Stimulated activated CD4-positive, alpha-beta T cell treated with anti-CD3 and anti-CD28 coated beads, Interleukin-4, amount 100 ng/mL, for 24 hours (primary cell): ENCODE measurements around the gene SRSF5.
"Not testable (repeated sequence)": the region's sequence is repeated elsewhere in the genome, so short reads cannot be mapped to it uniquely, and the experiment has no call there.

Source experiments
- DNase-seq: peaks from one replicate; pipeline ENCODE4 v3.0.0-alpha.2; 2020

The SRSF5 gene

DNA sequence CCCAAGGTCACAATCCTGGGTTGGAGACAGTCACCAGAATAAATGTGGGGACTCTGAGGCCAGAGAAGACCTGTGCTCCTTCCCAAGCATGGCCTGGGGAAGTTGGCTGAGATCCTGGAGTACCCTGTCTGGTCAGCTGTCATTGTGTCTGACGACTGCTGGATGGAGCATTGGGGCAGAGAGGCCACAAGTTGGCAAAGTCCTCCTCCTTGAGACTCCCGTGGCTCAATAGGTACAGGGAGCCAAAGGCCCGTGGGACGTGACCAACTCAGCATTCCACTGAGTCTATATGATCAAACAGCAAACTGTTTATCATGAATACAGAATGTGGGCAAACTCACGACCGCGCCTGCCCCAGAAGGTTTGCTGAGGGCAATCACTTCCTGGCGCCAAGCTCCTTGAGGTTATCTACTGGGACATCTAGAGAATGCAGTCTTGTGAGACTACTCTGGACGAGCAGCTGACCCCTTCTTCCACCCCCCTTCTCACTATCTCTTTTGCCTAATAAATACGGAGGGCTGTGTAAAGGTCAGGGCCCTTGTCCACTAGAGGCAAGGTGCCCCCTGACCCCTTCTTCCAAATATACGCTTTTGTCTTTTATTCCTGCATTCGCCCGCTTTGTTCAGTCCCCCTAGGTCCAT is 44.4 kb downstream of the SRSF5 start:
- no peak for DNase-seq

- DNase-seq: no peak
Measured at GRCh38 chr14:69811868-69812252, 44.9 kb downstream of the SRSF5 start.

- DNase-seq: no peak
Measured at GRCh38 chr14:69812711-69813110, 45.8 kb downstream of the SRSF5 start.

DNA sequence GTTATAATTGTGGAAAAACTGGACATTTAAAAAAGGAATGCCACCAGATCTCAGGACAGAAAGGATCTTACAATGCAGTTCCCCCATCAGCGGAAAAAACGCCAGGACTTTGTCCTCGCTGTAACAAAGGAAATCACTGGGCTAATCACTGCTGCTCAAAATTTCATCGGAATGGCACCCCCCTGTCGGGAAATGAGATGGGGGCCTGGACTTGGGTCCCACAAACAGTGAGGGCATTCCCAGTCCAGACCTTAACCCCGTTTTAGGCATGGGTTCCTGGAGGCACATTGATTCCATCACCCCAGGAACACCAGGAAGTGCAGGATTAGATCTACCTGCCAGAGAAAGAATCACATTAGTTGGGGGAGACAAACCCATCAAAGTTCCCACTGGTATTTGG is 46.4 kb downstream of the SRSF5 start:
- not testable (repeated sequence) for DNase-seq

- no peak for DNase-seq
Measured at GRCh38 chr14:69814397-69814796, 47.5 kb downstream of the SRSF5 start.

DNA sequence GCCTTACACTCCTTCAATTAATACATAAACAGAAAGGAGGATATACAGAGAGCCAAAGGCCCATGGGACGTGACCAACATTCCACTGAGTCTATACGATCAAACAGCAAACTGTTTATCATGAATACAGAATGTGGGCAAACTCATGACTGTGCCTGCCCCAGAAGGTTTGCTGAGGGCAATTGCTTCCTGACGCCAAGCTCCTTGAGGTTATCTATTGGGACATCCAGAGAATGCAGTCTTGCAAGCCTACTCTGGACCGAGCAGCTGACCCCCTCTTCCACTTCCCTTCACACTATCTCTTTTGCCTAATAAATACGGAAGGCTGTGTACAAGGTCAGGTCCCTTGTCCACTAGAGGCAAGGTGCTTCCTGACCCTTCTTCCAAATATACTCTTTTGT is 48.6 kb downstream of the SRSF5 start:
- no peak for DNase-seq

GRCh38 chr14:69816216-69816615 is 49.3 kb downstream of the SRSF5 start:
- DNase-seq: no peak

GRCh38 chr14:69818758-69819191 is 51.8 kb downstream of the SRSF5 start:
- DNase-seq: peak; percentile 69

GRCh38 chr14:69819607-69820006 is 52.7 kb downstream of the SRSF5 start:
- DNase-seq: no peak

- no peak for DNase-seq
Measured at GRCh38 chr14:69820991-69821390, 54.0 kb downstream of the SRSF5 start.
